ENCODE data around the gene HIVEP3. TPM values are rescaled to one million over a fixed set of nuclear protein-coding genes. Genes with fewer than 3 reads are reported as not detected.

HIVEP3 gene
- total RNA-seq, 1 experiment from 2014 or later: 1.4 TPM

DNA sequence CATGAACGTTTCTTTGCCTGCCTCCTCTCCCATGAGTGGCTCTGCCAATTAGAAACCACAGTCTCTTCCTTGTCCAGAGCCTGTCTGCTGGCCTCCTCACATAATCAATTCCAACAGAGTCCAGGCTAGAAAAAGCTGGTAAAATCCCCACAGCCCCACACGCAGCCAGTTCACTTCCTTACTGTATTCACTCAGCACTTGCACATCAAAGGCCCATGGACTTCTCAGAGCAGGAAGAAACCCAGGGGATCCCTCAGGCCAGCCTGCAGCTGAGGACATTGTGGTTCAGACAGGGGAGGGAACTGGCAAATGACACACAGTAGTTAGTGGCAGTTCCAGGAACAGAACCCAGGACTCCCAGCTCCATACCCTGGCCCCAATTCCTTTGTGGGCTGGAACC lies 262.7 kb downstream of the HIVEP3 start:
- H3K27ac Mint-ChIP-seq: no peak overlapping the region; a peak in 1 of 7 replicates
- no peak overlapping the region for H2BK15ac ChIP-seq (ENCODE audit: low read depth, low read length)
- H3K27me3 ChIP-seq (ENCODE audit: insufficient read depth, low read length): peaks cover 11% of the 10 kb centered on the region; the same call in 1 of the 2 replicates
- no peaks in the 10 kb centered on the region; the same call in 1 of the 2 replicates for H3K4me1 ChIP-seq (ENCODE audit: insufficient read depth, low read length)
- H3K9ac ChIP-seq (ENCODE audit: extremely low read depth, insufficient read length, low read length): no peak overlapping the region
- no peak overlapping the region for H3K27ac ChIP-seq (ENCODE audit: insufficient read length, low read depth, low read length)
- WGBS (ENCODE audit: extremely low coverage, insufficient read length, low lambda C conversion rate): no CpG with 5 or more reads among the region's 2 CpGs
- no peak overlapping the region for H4K8ac ChIP-seq (replicated peaks; ENCODE audit: insufficient read length, low read depth, low read length)
- DNase-seq: no peak
- H2AK5ac ChIP-seq (ENCODE audit: insufficient read length, low read length): no peak overlapping the region
- no peak overlapping the region for H4K5ac ChIP-seq (ENCODE audit: insufficient read length, low read depth, low read length)
- no peak overlapping the region for H3K23ac ChIP-seq (ENCODE audit: insufficient read length, low read depth, low read length)
- H3K4me1 Mint-ChIP-seq: peaks cover 10 to 11% of the 10 kb centered on the region in 2 experiments
- H3K18ac ChIP-seq (ENCODE audit: insufficient read length, low read depth, low read length): no peak overlapping the region
- no peak overlapping the region for H2BK5ac ChIP-seq (ENCODE audit: insufficient read length, low read length)
- H3K9me3 Mint-ChIP-seq: no peaks in the 10 kb centered on the region
- H3K4ac ChIP-seq (ENCODE audit: low read depth, low read length): no peak overlapping the region
- no peak overlapping the region for H3K56ac ChIP-seq (ENCODE audit: insufficient read length, low read depth, low read length)
- no peak overlapping the region for H2AFZ ChIP-seq (ENCODE audit: low read length)
- no peaks in the 10 kb centered on the region for H3K36me3 Mint-ChIP-seq (ENCODE audit: insufficient read depth in 1 of 3, low read depth in 3 of 3)
- H3K4me2 ChIP-seq (ENCODE audit: insufficient read depth, insufficient read length, low read length): no peak overlapping the region
- no peaks in the 10 kb centered on the region for H3K79me1 ChIP-seq (ENCODE audit: insufficient read depth, low read depth, low read length, poor library complexity, severe bottlenecking)
- H3K79me2 ChIP-seq (ENCODE audit: insufficient read depth, low read length): no peaks in the 10 kb centered on the region
- H3K9me3 ChIP-seq (ENCODE audit: control insufficient read depth, low read depth, low read length): no peaks in the 10 kb centered on the region
- H3K14ac ChIP-seq (ENCODE audit: insufficient read depth, low read length): no peak overlapping the region
- TF ChIP-seq, protein P1, sequence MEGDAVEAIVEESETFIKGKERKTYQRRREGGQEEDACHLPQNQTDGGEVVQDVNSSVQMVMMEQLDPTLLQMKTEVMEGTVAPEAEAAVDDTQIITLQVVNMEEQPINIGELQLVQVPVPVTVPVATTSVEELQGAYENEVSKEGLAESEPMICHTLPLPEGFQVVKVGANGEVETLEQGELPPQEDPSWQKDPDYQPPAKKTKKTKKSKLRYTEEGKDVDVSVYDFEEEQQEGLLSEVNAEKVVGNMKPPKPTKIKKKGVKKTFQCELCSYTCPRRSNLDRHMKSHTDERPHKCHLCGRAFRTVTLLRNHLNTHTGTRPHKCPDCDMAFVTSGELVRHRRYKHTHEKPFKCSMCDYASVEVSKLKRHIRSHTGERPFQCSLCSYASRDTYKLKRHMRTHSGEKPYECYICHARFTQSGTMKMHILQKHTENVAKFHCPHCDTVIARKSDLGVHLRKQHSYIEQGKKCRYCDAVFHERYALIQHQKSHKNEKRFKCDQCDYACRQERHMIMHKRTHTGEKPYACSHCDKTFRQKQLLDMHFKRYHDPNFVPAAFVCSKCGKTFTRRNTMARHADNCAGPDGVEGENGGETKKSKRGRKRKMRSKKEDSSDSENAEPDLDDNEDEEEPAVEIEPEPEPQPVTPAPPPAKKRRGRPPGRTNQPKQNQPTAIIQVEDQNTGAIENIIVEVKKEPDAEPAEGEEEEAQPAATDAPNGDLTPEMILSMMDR (conservative IDR thresholded peaks at IDR 0.05): no peak
- H2BK12ac ChIP-seq (ENCODE audit: insufficient read length, low read depth, low read length): no peak overlapping the region
- H4K20me1 ChIP-seq (ENCODE audit: control insufficient read depth, insufficient read depth, insufficient read length): no peaks in the 10 kb centered on the region
- no peak overlapping the region for H3T11ph ChIP-seq (ENCODE audit: low read length)
- no peak overlapping the region for H2BK20ac ChIP-seq (ENCODE audit: low read depth, low read length, poor library complexity, severe bottlenecking)
- no peak overlapping the region for H3K4me3 Mint-ChIP-seq
- no peak overlapping the region for H2BK120ac ChIP-seq (ENCODE audit: low read depth, low read length, poor library complexity, severe bottlenecking)
- H3K23me2 ChIP-seq (ENCODE audit: insufficient read length, low read depth, low read length, poor library complexity, severe bottlenecking): no peaks in the 10 kb centered on the region
- no peak overlapping the region for H4K91ac ChIP-seq (ENCODE audit: insufficient read length, low read depth, low read length)
- H3K27me3 Mint-ChIP-seq (ENCODE audit: low read depth): peaks cover 28% of the 10 kb centered on the region

All from H9 (cell line).